Heart right ventricle (tissue), 16 donors: ENCODE data around the gene DEPP1. TPM values are rescaled to one million over a fixed set of nuclear protein-coding genes. Genes with fewer than 3 reads are reported as not detected.

Experiments
- ATAC-seq, 8 donors: fragments of 200-7000 bp; cut with Tn5 transposase; one replicate each; pipeline ENCODE4 v1.9.1; 2020; ENCODE audit warnings: mild to moderate bottlenecking in 8 of 8, moderate library complexity in 8 of 8, moderate number of reproducible peaks in 1 of 8
- DNase-seq, 2 donors: peaks; one replicate each; pipeline ENCODE4 v3.0.0-alpha.2; 2020
- H3K27ac ChIP-seq, 10 donors: fragments of 200-600 bp; sonication (generic) in 2 of 10; one replicate each; pipeline versions ENCODE4 v1.5.0 to v1.8.0; 2020 to 2022; ENCODE audit warnings: mild to moderate bottlenecking in 3 of 10
- H3K27me3 ChIP-seq, 7 donors: fragments of 200-600 bp; one replicate each; pipeline ENCODE4 v1.8.0; 2021 to 2022; ENCODE audit warnings: mild to moderate bottlenecking in 2 of 7
- H3K36me3 ChIP-seq, 9 donors: fragments of 200-600 bp; sonication (generic) in 1 of 9; one replicate each; pipeline versions ENCODE4 v1.5.0 to v1.8.0; 2020 to 2022; ENCODE audit warnings: mild to moderate bottlenecking in 2 of 9
- H3K4me1 ChIP-seq, 9 donors: fragments of 200-600 bp; sonication (generic) in 1 of 9; one replicate each; pipeline versions ENCODE4 v1.5.0 to v1.8.0; 2020 to 2022; ENCODE audit warnings: mild to moderate bottlenecking in 4 of 9
- H3K4me3 ChIP-seq, 10 donors: fragments of 200-600 bp; sonication (generic) in 2 of 10; one replicate each; pipeline versions ENCODE4 v1.5.0 to v1.8.0; 2020 to 2022; ENCODE audit warnings: mild to moderate bottlenecking in 7 of 10, moderate library complexity in 2 of 10
- H3K9me3 ChIP-seq, 11 donors: fragments of 200-600 bp in 10 of 11; sonication (generic) in 2 of 11; one replicate each; pipeline versions ENCODE4 v1.5.0 to v1.8.0; 2013 to 2022; ENCODE audit warnings: mild to moderate bottlenecking in 2 of 11, control low read depth in 1 of 11, moderate library complexity in 1 of 11
- CTCF ChIP-seq, 9 donors: fragments of 200-600 bp; sonication (generic) in 2 of 9; IDR thresholded peaks; one replicate each; pipeline versions ENCODE4 v1.5.0 to v1.8.0; 2021 to 2022; ENCODE audit warnings: antibody characterized with exemption in 9 of 9, mild to moderate bottlenecking in 5 of 9, moderate library complexity in 1 of 9
- WGBS, 2 donors: extraction: QIAGEN DNeasy Blood & Tissue Kit; methylation state at CpG; one replicate each; pipeline ENCODE4 v1.1.7; 2013; ENCODE audit warnings: inconsistent platforms in 1 of 2; 5-methylcytosine and 5-hydroxymethylcytosine counted together
- intact Hi-C, 10 donors: fragments of 100-400 bp; cut with DNase I; formaldehyde crosslinking; loops; one replicate each; pipeline versions ENCODE4 v1.11.1 to v1.14.2; 2022
- polyA plus RNA-seq, 2 donors: library from polyadenylated mRNA; stranded (reverse); fragments of 200-250 nt; gene quantifications; one replicate each; pipeline ENCODE4 v1.2.3, GENCODE V29; 2013
- total RNA-seq, 10 donors: library from RNA; stranded (reverse); fragmentation: NEBNext Ultra II Directional in 3 of 10; extraction: Animal tissue kit (Norgen Biotek cat#: 25700) in 3 of 10; gene quantifications; one replicate each; pipeline versions ENCODE4 v1.2.1 to v1.2.4, GENCODE V29; 2021 to 2023
- donor health status: Arrhythmogenic right ventricular cardiomyopathy.
- donor health status: ischemic (EF 13 %, LVEDD 7.1; RV severe dilation, severe dysfunction).
- donor health status: healthy with polysubstance abuse.
- donor health status: DM: no; HTN: yes; CAD: no.
- donor health status: DM: no; HTN: no; CAD: no.
- donor health status: ischemic (EF 25% LVEDD 6.9; RV normal size, moderate dysfunction).
- donor health status: ischemic (EF 25% LVEDD 5.7; RV mildly dilated, moderate dysfunction).
- donor health status: healthy.
- donor health status: DM: yes; HTN: yes; CAD: no.
- donor health status: Ischemic cardiomyopathy.
- donor health status: ischemic (EF 35%, LVEDD 5.7; RV mildly dilated, moderate dysfunction).
- donor health status: nonischemic (EF 11% LVEDD 7.7; RV severe dilation, severe dysfunction).
- donor health status: DM: yes; HTN: yes; CAD: no.
- donor health status: PGD.
- donor health status: ischemic (EF 29% LVEDD 5.4; RV normal size, mild dysfunction).
- donor health status: nonischemic (EF 23%, LVEDD 6.1; RV moderate dilation, normal function).

DEPP1 gene
- total and polyA plus RNA-seq, 12 donors, result 10.0 to 172 (median 25.1) TPM

- 77 to 86% methylated on average over 11 of the region's 11 CpGs for WGBS, 2 donors
- Histone ChIP-seq H3K27me3 (no peaks in the 10 kb centered on the region), H3K9me3 (no peaks in the 10 kb centered on the region), H3K27ac (peak overlapping the region; percentile 83 to 99 (median 92)), H3K4me3 (no peak overlapping the region), H3K4me1 (peaks cover 50 to 100% (median 94%) of the 10 kb centered on the region in 9 donors), H3K36me3 (peaks cover 0 to 54% (median 27%) of the 10 kb centered on the region in 9 donors)
- no peak for ATAC-seq
- intact Hi-C loops, result loop anchor here in 4 of 10 donors (5.0 to 10.0 kb wide), 4 partner anchors 59 to 431 kb away; no protein-coding TSS in a partner anchor
- no peak for DNase-seq
- TF ChIP-seq CTCF (IDR thresholded peaks at IDR 0.05), result no peak
Measured at GRCh38 chr10:44993922-44994751, 15.5 kb upstream of the DEPP1 start.

GRCh38 chr10:44993226-44993921 lies 14.8 kb upstream of the DEPP1 start:
- intact Hi-C loops, result loop anchor here in 4 of 10 donors (5.0 to 10.0 kb wide), 4 partner anchors 59 to 431 kb away; no protein-coding TSS in a partner anchor
- Histone ChIP-seq H3K4me1 (peaks cover 48 to 96% (median 87%) of the 10 kb centered on the region in 9 donors), H3K36me3 (peaks cover 0 to 61% (median 30%) of the 10 kb centered on the region in 9 donors), H3K27ac (peak overlapping the region in 6 of 10 donors; percentile 42 to 99 (median 94)), H3K27me3 (no peaks in the 10 kb centered on the region), H3K4me3 (no peak overlapping the region), H3K9me3 (no peaks in the 10 kb centered on the region)
- DNase-seq, result peak in 1 of 2 donors; percentile 14
- TF ChIP-seq CTCF (IDR thresholded peaks at IDR 0.05), result no peak
- 93 to 95% methylated on average over 14 of the region's 14 CpGs for WGBS, 2 donors
- ATAC-seq, result no peak

DNA sequence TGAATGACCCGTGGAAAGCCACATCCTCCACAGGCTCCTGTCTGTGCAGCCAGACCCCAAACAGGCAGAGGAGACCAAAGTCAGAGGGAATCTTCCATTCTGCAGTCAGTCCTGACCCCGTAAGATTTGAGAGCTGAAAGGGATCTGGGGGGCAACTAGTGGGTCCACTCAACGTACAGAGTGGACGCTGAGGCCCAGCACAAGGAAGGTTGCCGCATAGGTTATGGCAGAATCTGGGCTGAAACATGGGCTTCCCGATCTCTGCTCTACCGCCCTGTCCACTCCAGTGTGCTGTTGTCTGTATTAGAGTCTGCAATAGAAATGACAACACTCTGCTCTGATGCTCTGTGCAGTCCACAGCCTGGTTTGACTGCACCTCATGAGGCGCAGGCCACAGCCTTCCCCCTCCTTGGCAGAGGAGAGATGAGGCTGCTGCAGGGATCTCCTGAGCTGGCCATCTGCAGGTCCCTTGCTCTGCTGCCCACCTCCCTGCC lies 14.2 kb upstream of the DEPP1 start:
- no peaks in the 10 kb centered on the region for H3K9me3 ChIP-seq
- 94 to 95% methylated on average over 8 of the region's 8 CpGs for WGBS, 2 donors
- ATAC-seq, result no peak
- H3K36me3 ChIP-seq, result peaks cover 0 to 67% (median 30%) of the 10 kb centered on the region in 9 donors
- intact Hi-C loops, result loop anchor here in 4 of 10 donors (5.0 to 10.0 kb wide), 4 partner anchors 58 to 432 kb away; no protein-coding TSS in a partner anchor
- no peak for DNase-seq
- H3K27ac ChIP-seq, result peak overlapping the region in 6 of 10 donors; percentile 57 to 99 (median 72)
- TF ChIP-seq CTCF (IDR thresholded peaks at IDR 0.05), result no peak
- H3K27me3 ChIP-seq, result no peaks in the 10 kb centered on the region
- H3K4me1 ChIP-seq, result peaks cover 45 to 90% (median 81%) of the 10 kb centered on the region in 9 donors
- H3K4me3 ChIP-seq, result no peak overlapping the region
